IMR-90 (cell line): ENCODE data around the gene PKIG. TPM values are rescaled to one million over a fixed set of nuclear protein-coding genes. Genes with fewer than 3 reads are reported as not detected.

ENCODE experiments used
- ATAC-seq: fragments of 200-7000 bp; cut with Tn5 transposase; 2 replicates; pipeline ENCODE4 v1.9.1; 2020; ENCODE audit warnings: low read depth, mild to moderate bottlenecking, moderate library complexity
- BruUV-seq: library from RNA; stranded (reverse); fragments of 400-500 nt; replicated peaks from 2 replicates; lab custom pipeline; 2021; lab: Mats Ljungman, UMichigan
- CTCF ChIA-PET: fragments of 300-600 bp; formaldehyde crosslinking; extraction: SDS; loops from one replicate; lab custom pipeline; 2021; ENCODE audit warnings: antibody characterized with exemption; lab: Yijun Ruan, JAX
- POLR2A ChIA-PET: fragments of 300-600 bp; sonication (Branson Sonifier 250); formaldehyde crosslinking; loops from one replicate; lab custom pipeline; 2022; ENCODE audit warnings: antibody characterized with exemption; ENCODE audit not compliant: unreplicated experiment; lab: Charles Lee
- DNase-seq: peaks from one replicate; pipeline ENCODE4 v3.0.0; 2013
- H2AFZ ChIP-seq: replicated peaks from 2 replicates; pipeline ENCODE3; 2013; ENCODE audit warnings: low read length, mild to moderate bottlenecking; ENCODE audit not compliant: poor library complexity
- H2AK5ac ChIP-seq: 2 replicates; pipeline ENCODE4 v1.6.1; 2013; ENCODE audit warnings: low read depth, low read length, inconsistent platforms
- H2AK9ac ChIP-seq: replicated peaks from 2 replicates; pipeline ENCODE3; 2013; ENCODE audit warnings: mild to moderate bottlenecking, low read depth, low read length, moderate library complexity; ENCODE audit not compliant: poor library complexity
- H2BK120ac ChIP-seq: 2 replicates; pipeline ENCODE4 v1.6.1; 2013; ENCODE audit warnings: low read depth, low read length, inconsistent platforms
- H2BK15ac ChIP-seq: 3 replicates; pipeline ENCODE4 v1.6.1; 2013; ENCODE audit warnings: low read depth, low read length, inconsistent platforms
- H2BK20ac ChIP-seq: 2 replicates; pipeline ENCODE4 v1.6.1; 2013; ENCODE audit warnings: low read depth, mild to moderate bottlenecking, inconsistent platforms, low read length, moderate library complexity
- H2BK5ac ChIP-seq: 2 replicates; pipeline ENCODE4 v1.6.1; 2013; ENCODE audit warnings: mild to moderate bottlenecking, low read depth, low read length, inconsistent platforms; ENCODE audit not compliant: poor library complexity, severe bottlenecking
- H3K14ac ChIP-seq: replicated peaks from 2 replicates; pipeline ENCODE4 v1.6.1; 2013; ENCODE audit warnings: low read depth, low read length, inconsistent platforms
- H3K18ac ChIP-seq: 2 replicates; pipeline ENCODE4 v1.6.1; 2013; ENCODE audit warnings: low read depth, low read length, control low read depth
- H3K23ac ChIP-seq: 2 replicates; pipeline ENCODE4 v1.6.1; 2013; ENCODE audit warnings: low read depth, low read length, inconsistent platforms
- H3K27ac ChIP-seq: 2 replicates; pipeline ENCODE4 v1.5.1; 2013; ENCODE audit warnings: mild to moderate bottlenecking, control low read depth, low read length; ENCODE audit not compliant: insufficient read depth
- H3K27me3 ChIP-seq: 2 replicates; pipeline ENCODE4 v1.6.1; 2013; ENCODE audit warnings: low read length; ENCODE audit not compliant: control insufficient read depth, insufficient read depth
- H3K36me3 ChIP-seq: 2 replicates; pipeline ENCODE4 v1.6.1; 2013; ENCODE audit warnings: low read length, mixed read lengths; ENCODE audit not compliant: control insufficient read depth, insufficient read depth
- H3K4ac ChIP-seq: 2 replicates; pipeline ENCODE4 v1.6.1; 2013; ENCODE audit warnings: low read depth, low read length, inconsistent platforms
- H3K4me1 ChIP-seq: 2 replicates; pipeline ENCODE4 v1.6.1; 2013; ENCODE audit warnings: low read length, mixed read lengths; ENCODE audit not compliant: control insufficient read depth, insufficient read depth
- H3K4me2 ChIP-seq: 2 replicates; pipeline ENCODE4 v1.6.1; 2013; ENCODE audit warnings: low read depth, mild to moderate bottlenecking, control low read depth, low read length, moderate library complexity
- H3K4me3 ChIP-seq: 2 replicates; pipeline ENCODE4 v1.5.1; 2013; ENCODE audit warnings: low read depth, mild to moderate bottlenecking, control low read depth, low read length, moderate library complexity; ENCODE audit not compliant: insufficient read depth
- H3K56ac ChIP-seq: 2 replicates; pipeline ENCODE4 v1.6.1; 2013; ENCODE audit warnings: low read length, inconsistent platforms; ENCODE audit not compliant: insufficient read depth; ENCODE audit errors: extremely low read depth
- H3K79me1 ChIP-seq, 2 experiments: 2 replicates each; pipeline ENCODE4 v1.6.1; 2013; ENCODE audit warnings: low read length in 2 of 2, inconsistent platforms in 1 of 2, low read depth in 1 of 2
- H3K9ac ChIP-seq: 2 replicates; pipeline ENCODE4 v1.6.1; 2013; ENCODE audit warnings: low read depth, low read length, control low read depth
- H3K9me1 ChIP-seq: 2 replicates; pipeline ENCODE4 v1.6.1; 2013; ENCODE audit warnings: low read length, inconsistent platforms; ENCODE audit not compliant: insufficient read depth
- H3K9me3 ChIP-seq: 2 replicates; pipeline ENCODE4 v1.6.1; 2013; ENCODE audit warnings: low read length; ENCODE audit not compliant: control insufficient read depth, insufficient read depth
- H4K20me1 ChIP-seq: 2 replicates; pipeline ENCODE4 v1.6.1; 2013; ENCODE audit warnings: low read length, inconsistent platforms; ENCODE audit not compliant: insufficient read depth
- H4K5ac ChIP-seq: 2 replicates; pipeline ENCODE4 v1.6.1; 2013; ENCODE audit warnings: mild to moderate bottlenecking, low read depth, low read length, control low read depth
- H4K8ac ChIP-seq, 2 experiments: 2 replicates each; pipeline ENCODE4 v1.6.1; 2013; ENCODE audit warnings: low read depth in 2 of 2, low read length in 2 of 2, control low read depth in 1 of 2, inconsistent platforms in 1 of 2
- H4K91ac ChIP-seq: 2 replicates; pipeline ENCODE4 v1.6.1; 2013; ENCODE audit warnings: low read depth, low read length, inconsistent platforms; ENCODE audit not compliant: insufficient read depth
- BHLHE40 ChIP-seq: fragments of 150-350 bp; IDR thresholded peaks from 2 replicates; pipeline ENCODE4 v1.6.1; 2016; ENCODE audit warnings: mild to moderate bottlenecking, low read depth, low read length
- CEBPB ChIP-seq: IDR thresholded peaks from 2 replicates; pipeline ENCODE4 v1.6.1; 2012; ENCODE audit warnings: low read depth, low read length, improper control_type of control experiment
- CTCF ChIP-seq: conservative IDR thresholded peaks from 2 replicates; pipeline ENCODE4 v1.5.1; 2012; ENCODE audit warnings: mild to moderate bottlenecking, low read depth, low read length, improper control_type of control experiment
- ELK1 ChIP-seq: fragments of 150-350 bp; IDR thresholded peaks from 2 replicates; pipeline ENCODE4 v1.6.1; 2016; ENCODE audit warnings: low read depth, mild to moderate bottlenecking, low read length, moderate library complexity, borderline replicate concordance
- POLR2A ChIP-seq: IDR thresholded peaks from 2 replicates; pipeline ENCODE4 v1.6.1; 2012; ENCODE audit warnings: mild to moderate bottlenecking, low read depth, low read length
- RCOR1 ChIP-seq: IDR thresholded peaks from 2 replicates; pipeline ENCODE4 v1.6.1; 2012; ENCODE audit warnings: mild to moderate bottlenecking, low read length, improper control_type of control experiment; ENCODE audit not compliant: insufficient replicate concordance
- WGBS, 2 experiments: methylation state at CpG; one replicate each; pipeline versions ENCODE4 v1.1.5 to v1.1.7; 2013; ENCODE audit warnings: missing lambda C conversion rate in 2 of 2; ENCODE audit not compliant: insufficient read length in 1 of 2; ENCODE audit errors: extremely low coverage in 2 of 2; 5-methylcytosine and 5-hydroxymethylcytosine counted together
- dilution Hi-C: fragments of 300-500 bp; cut with HindIII; formaldehyde crosslinking; loops from one replicate; pipeline ENCODE4 v1.14.3; 2018; ENCODE audit warnings: low sequenced_read_pairs; ENCODE audit not compliant: unreplicated experiment
- in situ Hi-C: fragments of 300-500 bp; cut with MboI; formaldehyde crosslinking; loops from 3 replicates; pipeline ENCODE4 v1.14.3; 2019; ENCODE audit warnings: low sequenced_read_pairs, inconsistent platforms, mixed read lengths
- intact Hi-C: fragments of 100-400 bp; cut with micrococcal nuclease; formaldehyde crosslinking; loops from 2 replicates; pipeline ENCODE4 v1.10.0; 2022
- polyA plus RNA-seq, 3 experiments: library from polyadenylated mRNA; depleted of rRNA; stranded (reverse); fragments of >200 nt; gene quantifications; 2 replicates each; pipeline ENCODE4 v1.2.3, GENCODE V29; 2012; ENCODE audit warnings: low replicate concordance in 1 of 3
- total RNA-seq: library from RNA; depleted of rRNA; stranded (reverse); fragments of >200 nt; gene quantifications from 2 replicates; pipeline ENCODE4 v1.2.3, GENCODE V29; 2012

The PKIG gene
- total and polyA plus RNA-seq, 2 of the 4 experiments (the other 2 are of a cell fraction): 78.3 to 89.6 TPM

GRCh38 chr20:44543358-44543757, 39.0 kb upstream of the PKIG start:
- Histone ChIP-seq H3K27ac (no peak overlapping the region), H3K14ac (no peak overlapping the region), H3K79me1 (peaks cover 11 to 26% of the 10 kb centered on the region in 2 experiments), H3K56ac (no peak overlapping the region), H3K4me1 (peaks cover 11% of the 10 kb centered on the region), H3K9me1 (no peaks in the 10 kb centered on the region), H3K9me3 (no peaks in the 10 kb centered on the region), H2BK20ac (no peak overlapping the region), H4K8ac (no peak overlapping the region), H4K91ac (no peak overlapping the region), H2BK5ac (no peak overlapping the region), H3K18ac (no peak overlapping the region), H2AK9ac (no peak overlapping the region), H4K20me1 (no peaks in the 10 kb centered on the region), H3K4me3 (no peak overlapping the region), H3K27me3 (no peaks in the 10 kb centered on the region), H3K23ac (no peak overlapping the region), H2BK15ac (no peak overlapping the region), H4K5ac (no peak overlapping the region), H3K36me3 (no peaks in the 10 kb centered on the region), H3K9ac (no peak overlapping the region), H3K4ac (no peak overlapping the region), H3K4me2 (no peak overlapping the region), H2AFZ (no peak overlapping the region), H2BK120ac (no peak overlapping the region), H2AK5ac (no peak overlapping the region)
- intact Hi-C loops: no loop called here
- BruUV-seq: no TSS peak
- DNase-seq (no peak), ATAC-seq (no peak)
- dilution Hi-C loops: no loop called here
- POLR2A ChIA-PET: no interaction called here
- in situ Hi-C loops: no loop called here
- WGBS, 2 experiments: 40% methylated on average over 1 of the region's 3 CpGs; no CpG with 5 or more reads in 1 of the 2 experiments
- TF ChIP-seq POLR2A (no peak), ELK1 (no peak), RCOR1 (no peak), BHLHE40 (no peak), CEBPB (no peak), CTCF (no peak)
- CTCF ChIA-PET: no interaction called here
